Measurements from ENCODE around the gene XIRP1.
A peak's percentile ranks its signal among the peaks of the same experiment; 100 is the strongest.
"Not testable (repeated sequence)": the region's sequence is repeated elsewhere in the genome, so short reads cannot be mapped to it uniquely, and the experiment has no call there.

Gene XIRP1
- 0 to 2.9 (median 0.07) reads per million in 18 experiments for total RNA-seq

GRCh38 chr3:39192490-39193092, at the start of gene XIRP1:
TSS of gene XIRP1 (minus strand) at chr3:39192595. CDS start at chr3:39189445, 3,150 bp downstream.
- DNase-seq = no peak

DNA sequence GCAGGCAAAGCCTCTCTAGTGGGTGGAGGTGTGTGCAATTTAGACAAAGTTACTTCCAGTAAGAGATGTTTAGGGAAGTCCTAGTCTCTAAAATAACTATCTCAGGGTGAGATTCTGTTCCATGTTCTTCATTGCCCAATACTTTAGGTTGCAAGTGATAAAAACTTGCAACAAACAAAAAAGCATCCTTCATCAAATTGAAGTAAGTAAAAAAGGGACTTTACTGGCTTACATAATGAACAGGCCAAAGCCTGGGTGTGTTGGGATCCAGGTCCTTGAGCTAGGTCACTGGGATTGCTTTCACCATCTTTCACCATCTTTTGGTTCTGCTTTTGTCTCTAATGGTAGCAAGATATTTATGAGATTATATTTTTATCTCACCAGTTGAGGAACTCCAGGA, 49.2 kb upstream of the XIRP1 start:
- DNase-seq = peak; percentile 68 to 75

DNA sequence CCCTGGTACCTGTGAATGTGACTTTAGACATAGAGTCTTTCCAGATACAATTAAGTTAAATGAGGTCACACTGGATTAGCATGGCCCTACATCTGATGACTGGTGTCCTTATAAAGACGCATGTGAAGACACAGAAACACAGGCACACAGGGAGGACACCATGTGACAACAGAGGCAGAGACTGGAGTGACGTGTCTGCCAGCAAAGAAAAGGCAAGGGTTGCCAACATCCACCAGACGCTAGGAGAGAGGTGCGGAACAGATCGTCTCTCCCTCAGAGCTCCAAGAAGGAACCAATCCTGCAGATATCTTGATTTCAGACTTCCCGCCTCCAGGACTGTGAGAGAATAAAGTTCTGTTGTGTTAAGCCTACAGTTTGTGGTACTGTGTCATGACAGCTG, 44.6 kb upstream of the XIRP1 start:
- DNase-seq = no peak

GRCh38 chr3:39234651-39235050, 42.3 kb upstream of the XIRP1 start:
- no peak for DNase-seq

DNA sequence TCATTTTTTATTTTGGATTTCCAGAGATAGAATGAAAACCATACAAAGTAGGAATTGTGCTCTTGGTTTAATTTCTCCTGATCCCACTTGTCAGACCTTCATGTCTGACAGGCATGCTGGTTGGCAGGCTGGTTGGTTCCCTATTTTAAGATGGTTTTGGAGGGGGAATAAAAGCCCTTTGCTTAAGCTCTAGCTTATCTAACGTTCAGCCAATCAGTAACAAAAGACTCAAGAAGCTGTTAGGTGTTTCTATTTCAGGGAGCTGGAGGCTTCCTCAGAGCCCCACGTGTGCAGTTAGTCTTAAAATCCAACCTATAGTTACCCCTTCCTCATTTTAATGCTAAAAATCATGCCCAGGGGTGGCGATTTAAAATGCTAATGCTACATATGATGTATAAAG, 40.5 kb upstream of the XIRP1 start:
- DNase-seq = no peak

- DNase-seq = no peak
Observed at GRCh38 chr3:39230453-39230852, 38.1 kb upstream of the XIRP1 start.

DNA sequence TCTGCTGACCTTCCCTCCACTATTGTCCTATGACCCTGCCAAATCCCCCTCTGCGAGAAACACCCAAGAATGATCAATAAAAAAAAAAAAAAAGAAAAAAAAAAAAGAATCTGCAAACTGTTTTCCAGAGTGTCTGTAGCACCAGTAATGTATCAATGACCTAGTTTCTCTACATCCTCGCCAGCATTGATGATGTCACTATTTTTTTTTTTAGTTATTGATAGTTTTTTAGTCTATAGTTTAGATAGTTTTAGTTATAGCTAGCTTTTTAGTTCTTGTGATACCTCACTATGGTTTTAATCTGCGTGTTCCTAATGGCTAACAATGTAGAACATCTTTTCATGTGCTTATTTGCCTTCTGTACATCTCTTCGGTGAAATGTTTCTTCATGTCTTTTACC, 36.1 kb upstream of the XIRP1 start:
- no peak for DNase-seq

DNA sequence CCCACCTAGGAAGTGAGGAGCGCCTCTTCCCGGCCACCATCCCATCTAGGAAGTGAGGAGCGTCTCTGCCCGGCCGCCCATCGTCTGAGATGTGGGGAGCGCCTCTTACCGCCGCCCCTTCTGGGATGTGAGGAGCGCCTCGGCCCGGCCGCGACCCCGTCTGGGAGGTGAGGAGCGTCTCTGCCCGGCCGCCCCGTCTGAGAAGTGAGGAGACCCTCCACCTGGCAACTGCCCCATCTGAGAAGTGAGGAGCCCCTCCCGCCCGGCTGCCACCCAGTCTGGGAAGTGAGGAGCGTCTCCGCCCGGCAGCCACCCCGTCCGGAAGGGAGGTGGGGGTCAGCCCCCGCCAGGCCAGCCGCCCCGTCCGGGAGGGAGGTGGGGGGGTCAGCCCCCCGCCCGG, 35.2 kb upstream of the XIRP1 start:
- DNase-seq = not testable (repeated sequence)

DNA sequence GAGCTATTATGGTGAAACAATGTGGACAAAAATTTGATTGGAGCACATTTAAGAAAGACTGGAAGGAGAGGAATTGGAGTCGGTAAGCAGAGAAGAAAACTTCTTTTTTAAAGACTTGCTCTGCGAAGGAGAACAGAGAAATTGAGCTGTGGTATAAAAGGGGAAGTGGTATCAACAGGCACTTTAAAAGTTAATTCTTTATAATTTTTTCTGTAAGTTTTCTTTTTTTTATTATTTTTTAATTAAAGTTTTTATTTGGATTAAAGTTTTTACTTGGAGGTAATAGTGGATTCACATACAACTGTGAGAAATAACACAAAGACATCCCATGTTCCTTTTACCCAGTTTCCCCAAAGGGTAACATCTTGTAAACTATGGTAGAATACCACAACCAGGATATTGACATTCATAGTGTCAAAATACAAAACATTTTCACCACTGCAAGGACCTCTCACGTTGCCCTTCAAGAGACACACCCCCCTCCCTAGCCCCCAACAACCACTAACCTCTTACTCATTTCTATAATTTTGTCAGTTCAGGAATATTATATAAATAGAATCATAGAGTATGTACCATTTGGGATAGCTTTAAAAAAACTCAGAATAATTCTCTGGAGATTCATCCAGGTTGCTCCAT, 33.8 kb upstream of the XIRP1 start:
- no peak for DNase-seq

DNA sequence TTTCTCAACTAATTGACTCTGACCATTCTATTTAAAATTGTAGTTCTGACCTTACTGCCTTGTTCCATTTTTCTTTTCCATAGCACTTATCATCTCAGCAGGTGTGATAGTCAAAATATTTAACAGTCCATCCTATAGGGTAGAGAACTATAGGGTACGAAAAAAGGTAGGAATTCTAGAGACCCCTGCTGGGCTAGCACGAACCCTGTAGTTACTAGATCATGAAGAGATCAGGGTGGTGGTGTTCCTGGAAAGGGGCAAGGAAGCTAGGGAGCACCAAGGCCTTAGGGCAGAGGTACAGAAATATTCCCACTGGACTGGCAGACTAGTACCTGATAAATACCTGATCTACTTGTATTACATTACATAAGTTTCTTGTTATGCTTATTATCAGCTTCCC, 31.9 kb upstream of the XIRP1 start:
- no peak for DNase-seq

DNA sequence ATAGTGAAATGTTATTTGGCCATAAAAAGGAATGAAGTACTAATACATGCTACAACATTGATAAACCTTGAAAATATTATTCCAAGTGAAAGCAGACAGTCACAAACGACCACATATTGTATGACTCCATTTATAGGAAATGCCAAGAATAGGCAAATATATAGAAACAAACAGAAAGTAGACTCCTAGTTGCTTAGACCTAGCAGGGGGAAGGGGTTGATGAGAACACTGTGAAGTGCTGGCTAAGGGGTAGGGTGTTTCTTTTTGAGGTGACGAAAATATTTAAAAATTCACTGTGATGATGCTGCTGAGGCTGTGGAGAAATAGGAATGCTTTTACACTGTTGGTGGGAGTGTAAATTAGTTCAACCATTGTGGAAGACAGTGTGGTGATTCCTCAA, 30.5 kb upstream of the XIRP1 start:
- no peak for DNase-seq

- DNase-seq = no peak
Observed at GRCh38 chr3:39222462-39222861, 30.1 kb upstream of the XIRP1 start.

DNA sequence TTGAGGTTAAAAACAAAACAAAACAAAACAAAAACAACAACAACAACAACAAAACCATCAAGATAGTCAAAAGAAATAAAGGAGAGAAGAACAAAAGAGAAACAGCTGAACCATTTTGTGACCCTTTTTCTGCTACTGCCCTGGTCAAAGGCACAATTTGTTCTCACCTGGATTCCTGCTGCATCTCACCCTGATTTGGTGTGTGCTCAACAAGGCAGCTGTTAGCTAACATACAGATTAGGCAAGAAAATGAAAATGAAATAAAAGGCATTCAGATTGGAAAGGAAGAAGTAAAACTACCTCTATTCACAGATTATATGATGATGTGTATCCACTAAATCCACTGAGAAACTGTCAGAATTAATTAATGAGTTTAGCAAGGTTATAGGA, 28.7 kb upstream of the XIRP1 start:
- no peak for DNase-seq

DNA sequence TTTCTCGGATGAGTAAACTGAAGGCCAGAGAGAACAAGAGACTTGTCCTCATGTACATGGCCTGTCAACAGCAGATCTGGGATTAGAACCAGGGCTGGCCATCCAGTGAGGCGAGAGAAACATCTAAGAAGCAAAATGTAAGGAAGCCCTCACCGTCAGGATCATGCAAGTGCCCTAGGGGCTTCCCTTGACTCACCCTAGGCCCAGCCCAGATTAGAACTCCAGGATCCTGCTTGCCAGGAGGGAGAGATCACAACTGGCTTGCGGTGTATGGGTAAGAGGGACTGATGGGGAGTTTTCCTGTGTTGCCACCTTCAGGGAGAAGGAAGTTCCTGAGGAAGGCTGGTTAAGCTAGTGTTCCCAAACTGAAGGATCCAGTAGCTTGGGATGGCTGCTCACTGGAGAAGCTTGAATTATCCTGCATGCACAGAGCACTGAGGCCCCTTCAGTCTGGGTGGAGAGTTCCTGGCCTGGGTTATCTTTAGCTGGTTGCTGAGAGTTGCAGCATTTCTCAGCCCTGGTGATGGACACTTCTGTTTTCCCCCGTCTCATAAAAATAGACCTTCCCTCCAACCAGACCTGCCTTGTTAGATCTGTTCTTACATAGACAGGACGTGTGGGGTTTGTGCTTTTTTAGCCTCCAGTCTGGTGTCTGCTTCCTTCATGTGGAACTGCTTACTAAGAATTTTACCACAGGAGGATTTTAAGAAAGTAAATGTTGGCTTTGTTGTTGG, 28.2 kb upstream of the XIRP1 start:
- peak in 1 of 2 donors; percentile 5 for DNase-seq

DNA sequence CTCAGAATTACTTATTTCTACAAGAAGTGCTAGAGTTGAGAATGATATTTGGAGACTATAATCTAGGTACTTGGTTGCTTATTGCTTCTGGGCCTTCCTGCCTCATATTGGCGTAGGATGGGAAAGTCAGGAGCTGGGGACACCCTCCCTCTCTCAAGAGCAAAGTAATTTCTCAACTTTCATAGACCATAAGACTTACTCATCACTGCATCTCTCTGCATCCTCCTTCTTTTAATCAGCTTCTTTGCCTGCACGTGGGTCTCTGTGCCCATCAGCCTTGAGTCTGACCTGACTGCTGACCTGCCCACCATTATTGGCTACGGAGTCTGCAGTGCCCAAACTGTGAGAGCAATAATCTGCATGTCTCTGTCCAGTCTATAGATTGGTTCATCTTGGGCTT, 27.3 kb upstream of the XIRP1 start:
- DNase-seq = no peak

GRCh38 chr3:39216176-39216790, 23.9 kb upstream of the XIRP1 start:
- peak; percentile 70 to 80 for DNase-seq

GRCh38 chr3:39213613-39214012, 21.2 kb upstream of the XIRP1 start:
- DNase-seq = no peak

DNA sequence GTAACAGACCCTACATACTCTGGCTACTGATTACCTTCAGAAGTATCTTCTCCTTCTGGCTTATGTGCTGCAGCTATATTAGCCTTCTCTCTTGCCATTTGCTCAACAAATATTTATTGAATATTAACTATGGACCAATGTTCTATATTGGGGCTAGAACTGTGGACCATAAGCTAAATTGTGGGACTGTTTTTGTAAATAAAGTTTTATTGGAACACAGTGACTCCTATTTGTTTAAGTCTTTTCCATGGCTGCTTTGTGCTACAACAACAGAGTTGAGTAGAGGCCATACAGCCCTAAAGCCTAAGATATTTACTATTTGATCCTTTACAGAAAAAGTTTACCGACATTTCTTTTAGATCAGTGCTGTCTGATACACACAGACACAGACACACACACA, 20.3 kb upstream of the XIRP1 start:
- no peak for DNase-seq

DNA sequence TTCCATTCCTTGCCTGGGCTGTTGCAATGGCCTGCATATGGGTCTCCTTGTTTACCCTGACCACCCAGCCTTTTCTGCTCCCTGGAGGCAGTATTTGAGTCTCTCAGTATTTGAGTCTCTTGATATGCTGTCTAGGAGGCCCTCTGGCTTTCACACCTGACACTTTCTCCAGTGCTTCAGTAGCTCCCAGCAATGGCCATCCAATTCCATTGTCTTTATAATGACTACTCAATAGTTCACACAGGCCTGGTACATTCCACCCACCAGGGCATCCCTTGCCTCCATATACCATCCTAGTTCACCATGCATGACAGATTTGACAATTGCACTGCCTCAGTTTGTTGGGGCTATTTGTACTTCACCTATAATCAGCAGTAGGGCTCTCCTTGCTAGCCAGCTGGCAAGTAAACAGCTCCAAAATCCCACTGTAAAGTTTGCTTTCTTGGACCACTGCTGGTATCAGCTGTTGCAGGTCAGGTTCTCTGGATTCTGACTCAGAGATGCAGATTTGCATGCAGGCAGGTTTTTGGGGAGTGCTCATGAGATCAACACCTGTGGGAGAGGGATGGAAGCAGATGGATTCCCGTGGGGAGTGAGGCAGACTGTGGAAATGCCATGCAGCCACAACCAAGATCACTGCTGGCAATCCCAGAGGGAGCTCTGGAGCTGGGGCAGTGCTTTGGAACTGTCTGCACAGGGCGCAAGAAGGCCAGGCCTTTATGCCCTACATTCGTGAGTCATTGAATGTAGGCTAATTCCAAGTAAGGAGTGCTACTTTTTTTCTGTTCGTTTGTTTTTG, 19.1 kb upstream of the XIRP1 start:
- no peak for DNase-seq

DNA sequence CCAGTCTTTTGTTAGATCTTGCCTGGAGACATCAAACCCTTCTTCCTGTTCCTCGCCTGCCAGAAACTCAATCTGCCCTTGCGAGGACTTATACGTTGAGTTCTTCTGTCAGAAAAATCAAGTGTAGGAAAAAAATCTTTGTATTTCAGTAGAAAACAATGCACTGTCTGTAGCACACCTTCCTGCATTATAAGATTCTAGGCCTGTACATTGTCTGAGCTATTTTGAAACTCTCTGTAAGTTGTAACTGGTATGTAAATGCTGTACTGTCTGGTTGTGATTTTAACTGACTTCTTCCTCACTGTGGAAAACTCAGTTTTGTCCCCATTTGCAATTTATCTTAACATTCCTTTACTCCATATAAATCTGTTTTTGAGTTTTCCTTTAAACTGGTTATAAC, 17.7 kb upstream of the XIRP1 start:
- no peak for DNase-seq

- no peak for DNase-seq
Observed at GRCh38 chr3:39209329-39209970, 17.1 kb upstream of the XIRP1 start.

- peak; percentile 67 to 75 for DNase-seq
Observed at GRCh38 chr3:39208463-39209055, 16.2 kb upstream of the XIRP1 start.
